ENCODE data around the gene RAB9A. TPM values are rescaled to one million over a fixed set of nuclear protein-coding genes. Genes with fewer than 3 reads are reported as not detected.

RAB9A gene
- total and polyA plus RNA-seq, 9 of the 15 experiments (the other 6 are each of a cell fraction or from before 2014, with no cell fraction given), result 13.5 to 20.8 (median 17.7) TPM

DNA sequence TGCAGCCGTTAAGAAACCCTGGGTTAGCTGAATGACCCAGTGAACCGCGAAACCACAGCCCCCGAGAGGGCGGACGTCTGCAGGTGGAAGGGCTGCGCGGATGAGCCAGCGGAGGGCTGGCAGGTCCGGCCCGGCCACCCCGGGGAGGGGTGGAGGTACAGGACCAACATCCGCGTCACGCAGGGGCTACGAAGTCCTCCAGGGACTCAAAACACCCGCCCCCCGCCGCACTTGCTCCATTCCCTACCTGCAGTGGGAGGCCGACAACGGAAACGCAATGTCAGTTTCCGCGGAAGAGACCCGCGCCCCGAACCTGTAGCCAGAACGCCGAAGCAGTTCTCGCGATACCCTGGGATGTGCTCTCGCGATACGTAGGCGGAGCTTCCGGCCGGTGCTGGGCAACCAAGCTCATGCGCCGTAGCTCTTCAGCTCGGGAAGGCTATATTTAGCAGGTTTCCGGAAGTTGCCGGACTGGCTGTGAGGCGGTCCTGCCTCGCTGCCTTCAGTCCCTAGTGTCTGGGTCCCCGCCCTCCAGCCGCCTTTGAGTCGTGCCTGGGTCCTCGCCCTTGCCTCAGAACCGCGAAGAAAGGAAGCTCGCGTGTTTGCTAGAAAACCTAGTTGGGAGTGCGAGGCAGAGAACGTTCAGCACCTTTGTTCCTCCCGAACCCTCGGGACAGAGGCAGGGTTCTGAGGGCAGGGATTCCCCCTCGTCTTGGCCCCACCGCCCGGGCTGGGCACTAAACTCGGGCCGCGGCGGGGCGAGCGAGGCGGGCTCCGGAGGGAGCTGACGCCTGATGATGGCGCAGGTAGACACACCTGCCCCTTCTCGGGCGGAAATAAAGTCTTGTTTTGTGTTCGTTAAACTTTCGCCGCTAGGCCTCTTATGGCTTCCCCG lies 45.6 kb downstream of the RAB9A start, which contains the start of the genes OFD1 and TRAPPC2 (continued):
- TF ChIP-seq, protein P1, sequence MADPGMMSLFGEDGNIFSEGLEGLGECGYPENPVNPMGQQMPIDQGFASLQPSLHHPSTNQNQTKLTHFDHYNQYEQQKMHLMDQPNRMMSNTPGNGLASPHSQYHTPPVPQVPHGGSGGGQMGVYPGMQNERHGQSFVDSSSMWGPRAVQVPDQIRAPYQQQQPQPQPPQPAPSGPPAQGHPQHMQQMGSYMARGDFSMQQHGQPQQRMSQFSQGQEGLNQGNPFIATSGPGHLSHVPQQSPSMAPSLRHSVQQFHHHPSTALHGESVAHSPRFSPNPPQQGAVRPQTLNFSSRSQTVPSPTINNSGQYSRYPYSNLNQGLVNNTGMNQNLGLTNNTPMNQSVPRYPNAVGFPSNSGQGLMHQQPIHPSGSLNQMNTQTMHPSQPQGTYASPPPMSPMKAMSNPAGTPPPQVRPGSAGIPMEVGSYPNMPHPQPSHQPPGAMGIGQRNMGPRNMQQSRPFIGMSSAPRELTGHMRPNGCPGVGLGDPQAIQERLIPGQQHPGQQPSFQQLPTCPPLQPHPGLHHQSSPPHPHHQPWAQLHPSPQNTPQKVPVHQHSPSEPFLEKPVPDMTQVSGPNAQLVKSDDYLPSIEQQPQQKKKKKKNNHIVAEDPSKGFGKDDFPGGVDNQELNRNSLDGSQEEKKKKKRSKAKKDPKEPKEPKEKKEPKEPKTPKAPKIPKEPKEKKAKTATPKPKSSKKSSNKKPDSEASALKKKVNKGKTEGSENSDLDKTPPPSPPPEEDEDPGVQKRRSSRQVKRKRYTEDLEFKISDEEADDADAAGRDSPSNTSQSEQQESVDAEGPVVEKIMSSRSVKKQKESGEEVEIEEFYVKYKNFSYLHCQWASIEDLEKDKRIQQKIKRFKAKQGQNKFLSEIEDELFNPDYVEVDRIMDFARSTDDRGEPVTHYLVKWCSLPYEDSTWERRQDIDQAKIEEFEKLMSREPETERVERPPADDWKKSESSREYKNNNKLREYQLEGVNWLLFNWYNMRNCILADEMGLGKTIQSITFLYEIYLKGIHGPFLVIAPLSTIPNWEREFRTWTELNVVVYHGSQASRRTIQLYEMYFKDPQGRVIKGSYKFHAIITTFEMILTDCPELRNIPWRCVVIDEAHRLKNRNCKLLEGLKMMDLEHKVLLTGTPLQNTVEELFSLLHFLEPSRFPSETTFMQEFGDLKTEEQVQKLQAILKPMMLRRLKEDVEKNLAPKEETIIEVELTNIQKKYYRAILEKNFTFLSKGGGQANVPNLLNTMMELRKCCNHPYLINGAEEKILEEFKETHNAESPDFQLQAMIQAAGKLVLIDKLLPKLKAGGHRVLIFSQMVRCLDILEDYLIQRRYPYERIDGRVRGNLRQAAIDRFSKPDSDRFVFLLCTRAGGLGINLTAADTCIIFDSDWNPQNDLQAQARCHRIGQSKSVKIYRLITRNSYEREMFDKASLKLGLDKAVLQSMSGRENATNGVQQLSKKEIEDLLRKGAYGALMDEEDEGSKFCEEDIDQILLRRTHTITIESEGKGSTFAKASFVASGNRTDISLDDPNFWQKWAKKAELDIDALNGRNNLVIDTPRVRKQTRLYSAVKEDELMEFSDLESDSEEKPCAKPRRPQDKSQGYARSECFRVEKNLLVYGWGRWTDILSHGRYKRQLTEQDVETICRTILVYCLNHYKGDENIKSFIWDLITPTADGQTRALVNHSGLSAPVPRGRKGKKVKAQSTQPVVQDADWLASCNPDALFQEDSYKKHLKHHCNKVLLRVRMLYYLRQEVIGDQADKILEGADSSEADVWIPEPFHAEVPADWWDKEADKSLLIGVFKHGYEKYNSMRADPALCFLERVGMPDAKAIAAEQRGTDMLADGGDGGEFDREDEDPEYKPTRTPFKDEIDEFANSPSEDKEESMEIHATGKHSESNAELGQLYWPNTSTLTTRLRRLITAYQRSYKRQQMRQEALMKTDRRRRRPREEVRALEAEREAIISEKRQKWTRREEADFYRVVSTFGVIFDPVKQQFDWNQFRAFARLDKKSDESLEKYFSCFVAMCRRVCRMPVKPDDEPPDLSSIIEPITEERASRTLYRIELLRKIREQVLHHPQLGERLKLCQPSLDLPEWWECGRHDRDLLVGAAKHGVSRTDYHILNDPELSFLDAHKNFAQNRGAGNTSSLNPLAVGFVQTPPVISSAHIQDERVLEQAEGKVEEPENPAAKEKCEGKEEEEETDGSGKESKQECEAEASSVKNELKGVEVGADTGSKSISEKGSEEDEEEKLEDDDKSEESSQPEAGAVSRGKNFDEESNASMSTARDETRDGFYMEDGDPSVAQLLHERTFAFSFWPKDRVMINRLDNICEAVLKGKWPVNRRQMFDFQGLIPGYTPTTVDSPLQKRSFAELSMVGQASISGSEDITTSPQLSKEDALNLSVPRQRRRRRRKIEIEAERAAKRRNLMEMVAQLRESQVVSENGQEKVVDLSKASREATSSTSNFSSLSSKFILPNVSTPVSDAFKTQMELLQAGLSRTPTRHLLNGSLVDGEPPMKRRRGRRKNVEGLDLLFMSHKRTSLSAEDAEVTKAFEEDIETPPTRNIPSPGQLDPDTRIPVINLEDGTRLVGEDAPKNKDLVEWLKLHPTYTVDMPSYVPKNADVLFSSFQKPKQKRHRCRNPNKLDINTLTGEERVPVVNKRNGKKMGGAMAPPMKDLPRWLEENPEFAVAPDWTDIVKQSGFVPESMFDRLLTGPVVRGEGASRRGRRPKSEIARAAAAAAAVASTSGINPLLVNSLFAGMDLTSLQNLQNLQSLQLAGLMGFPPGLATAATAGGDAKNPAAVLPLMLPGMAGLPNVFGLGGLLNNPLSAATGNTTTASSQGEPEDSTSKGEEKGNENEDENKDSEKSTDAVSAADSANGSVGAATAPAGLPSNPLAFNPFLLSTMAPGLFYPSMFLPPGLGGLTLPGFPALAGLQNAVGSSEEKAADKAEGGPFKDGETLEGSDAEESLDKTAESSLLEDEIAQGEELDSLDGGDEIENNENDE (IDR thresholded peaks at IDR 0.05; ENCODE audit: low read depth, low read length), result no peak
- TF ChIP-seq NR1H2 (CRISPR knock-in tag; IDR thresholded peaks at IDR 0.05) (no peak), HSF4 (CRISPR knock-in tag; IDR thresholded peaks at IDR 0.05; ENCODE audit: borderline replicate concordance) (no peak)
- TF ChIP-seq, protein P2, sequence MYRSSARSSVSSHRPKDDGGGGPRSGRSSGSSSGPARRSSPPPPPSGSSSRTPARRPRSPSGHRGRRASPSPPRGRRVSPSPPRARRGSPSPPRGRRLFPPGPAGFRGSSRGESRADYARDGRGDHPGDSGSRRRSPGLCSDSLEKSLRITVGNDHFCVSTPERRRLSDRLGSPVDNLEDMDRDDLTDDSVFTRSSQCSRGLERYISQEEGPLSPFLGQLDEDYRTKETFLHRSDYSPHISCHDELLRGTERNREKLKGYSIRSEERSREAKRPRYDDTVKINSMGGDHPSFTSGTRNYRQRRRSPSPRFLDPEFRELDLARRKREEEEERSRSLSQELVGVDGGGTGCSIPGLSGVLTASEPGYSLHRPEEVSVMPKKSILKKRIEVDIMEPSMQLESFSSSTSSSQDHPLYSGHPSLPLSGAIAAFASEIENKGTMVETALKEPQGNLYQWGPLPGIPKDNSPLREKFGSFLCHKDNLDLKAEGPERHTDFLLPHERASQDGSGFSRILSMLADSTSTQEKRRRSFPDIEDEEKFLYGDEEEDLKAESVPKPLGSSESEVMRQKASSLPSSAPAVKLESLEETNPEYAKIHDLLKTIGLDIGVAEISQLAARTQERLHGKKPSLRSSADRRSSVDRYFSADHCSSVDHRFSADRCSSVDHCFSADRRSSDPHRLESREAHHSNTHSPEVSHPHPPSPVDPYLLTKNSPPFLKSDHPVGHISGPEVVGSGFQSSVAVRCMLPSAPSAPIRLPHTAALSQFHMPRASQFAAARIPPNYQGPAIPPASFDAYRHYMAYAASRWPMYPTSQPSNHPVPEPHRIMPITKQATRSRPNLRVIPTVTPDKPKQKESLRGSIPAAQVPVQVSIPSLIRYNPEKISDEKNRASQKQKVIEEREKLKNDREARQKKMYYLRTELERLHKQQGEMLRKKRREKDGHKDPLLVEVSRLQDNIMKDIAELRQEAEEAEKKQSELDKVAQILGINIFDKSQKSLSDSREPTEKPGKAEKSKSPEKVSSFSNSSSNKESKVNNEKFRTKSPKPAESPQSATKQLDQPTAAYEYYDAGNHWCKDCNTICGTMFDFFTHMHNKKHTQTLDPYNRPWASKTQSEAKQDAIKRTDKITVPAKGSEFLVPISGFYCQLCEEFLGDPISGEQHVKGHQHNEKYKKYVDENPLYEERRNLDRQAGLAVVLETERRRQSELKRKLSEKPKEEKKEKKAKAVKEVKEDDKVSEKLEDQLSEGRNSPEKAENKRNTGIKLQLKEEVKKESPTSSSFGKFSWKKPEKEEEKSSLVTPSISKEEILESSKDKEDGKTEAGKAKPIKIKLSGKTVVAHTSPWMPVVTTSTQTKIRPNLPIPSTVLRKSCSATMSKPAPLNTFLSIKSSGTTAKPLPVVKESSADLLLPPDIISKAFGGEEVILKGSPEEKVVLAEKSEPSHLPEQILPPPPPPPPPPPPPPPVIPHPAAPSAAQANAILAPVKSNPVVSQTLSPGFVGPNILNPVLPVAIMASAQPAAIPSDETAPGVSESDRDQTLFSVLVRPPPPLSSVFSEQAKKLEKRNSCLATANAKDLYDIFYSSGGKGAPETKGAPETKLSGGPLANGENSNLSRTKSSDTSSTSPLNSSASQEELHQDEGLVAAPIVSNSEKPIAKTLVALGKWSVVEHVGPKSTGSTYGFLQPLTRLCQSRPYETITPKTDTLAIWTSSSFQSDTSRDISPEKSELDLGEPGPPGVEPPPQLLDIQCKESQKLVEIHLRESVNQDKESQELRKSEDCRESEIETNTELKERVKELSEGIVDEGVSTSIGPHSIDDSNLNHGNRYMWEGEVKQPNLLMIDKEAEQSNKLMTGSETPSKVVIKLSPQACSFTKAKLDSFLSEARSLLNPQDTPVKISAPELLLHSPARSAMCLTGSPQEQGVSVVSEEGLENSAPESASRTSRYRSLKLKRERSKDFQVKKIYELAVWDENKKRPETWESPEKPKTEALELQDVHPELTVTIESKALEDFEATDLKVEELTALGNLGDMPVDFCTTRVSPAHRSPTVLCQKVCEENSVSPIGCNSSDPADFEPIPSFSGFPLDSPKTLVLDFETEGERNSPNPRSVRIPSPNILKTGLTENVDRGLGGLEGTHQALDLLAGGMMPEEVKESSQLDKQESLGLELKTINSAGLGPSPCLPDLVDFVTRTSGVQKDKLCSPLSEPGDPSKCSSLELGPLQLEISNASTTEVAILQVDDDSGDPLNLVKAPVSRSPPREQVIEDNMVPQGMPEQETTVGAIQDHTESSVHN (IDR thresholded peaks at IDR 0.05; ENCODE audit: borderline replicate concordance in 1 of 2, low read depth in 1 of 2), result no peak
